LNCAP (cell line): Measurements from ENCODE around the gene PPP3R1.
A peak's percentile ranks its signal among the peaks of the same experiment; 100 is the strongest.

ENCODE experiments used
- CTCF ChIP-seq: fragments of 450-650 bp; IDR thresholded peaks from 2 replicates; pipeline ENCODE4 v1.5.1; 2017; ENCODE audit warnings: mild to moderate bottlenecking

Gene PPP3R1

GRCh38 chr2:68231061-68231372, 21.3 kb downstream of the PPP3R1 start:
- no peak for TF ChIP-seq CTCF

- TF ChIP-seq CTCF: no peak
Observed at GRCh38 chr2:68230241-68231060, 21.9 kb downstream of the PPP3R1 start.

- no peak for TF ChIP-seq CTCF
Observed at GRCh38 chr2:68226794-68227193, 25.5 kb downstream of the PPP3R1 start.

GRCh38 chr2:68225119-68225632, 27.2 kb downstream of the PPP3R1 start:
- TF ChIP-seq CTCF: peak; percentile 16; the same call in 1 of the 2 replicates

- TF ChIP-seq CTCF: no peak
Observed at GRCh38 chr2:68223419-68223818, 28.9 kb downstream of the PPP3R1 start.

- TF ChIP-seq CTCF: no peak
Observed at GRCh38 chr2:68222287-68222686, 30.0 kb downstream of the PPP3R1 start.

GRCh38 chr2:68218343-68218901, 33.9 kb downstream of the PPP3R1 start:
- no peak for TF ChIP-seq CTCF
